ENCODE results near the gene FBXW11.

- TF ChIP-seq POLR2A (IDR thresholded peaks at IDR 0.05; ENCODE audit: low read depth, low read length) (no peak), TAF1 (IDR thresholded peaks at IDR 0.05; ENCODE audit: borderline replicate concordance, low read depth, low read length) (no peak)
Measured at GRCh38 chr5:172051643-172052339, 45.4 kb upstream of the FBXW11 start.

Measured in GM12892 (cell line).